Ovary (tissue), 9 donors: ENCODE measurements around the gene ARSD. TPM values are rescaled to one million over a fixed set of nuclear protein-coding genes. Genes with fewer than 3 reads are reported as not detected.

ENCODE experiments used
- DNase-seq, 5 donors: peaks; one replicate each; pipeline ENCODE4 v3.0.0-alpha.2; 2019 to 2020
- H3K27ac ChIP-seq, 2 donors: fragments of 200-600 bp; one replicate each; pipeline versions ENCODE4 v1.5.1 to v1.8.0; 2019 to 2022
- H3K27me3 ChIP-seq: fragments of 200-600 bp; one replicate; pipeline ENCODE4 v1.8.0; 2022
- H3K36me3 ChIP-seq: fragments of 200-600 bp; sonication (generic); one replicate; pipeline ENCODE4 v1.5.1; 2019
- H3K4me1 ChIP-seq: one replicate; pipeline ENCODE4 v1.8.1; 2013; ENCODE audit warnings: mild to moderate bottlenecking, moderate library complexity; ENCODE audit not compliant: insufficient read depth
- H3K4me3 ChIP-seq: fragments of 200-600 bp; sonication (generic); one replicate; pipeline ENCODE4 v1.5.1; 2017
- H3K9me3 ChIP-seq, 2 donors: fragments of 200-600 bp in 1 of 2; sonication (generic) in 1 of 2; one replicate each; pipeline versions ENCODE4 v1.5.1 to v1.8.1; 2013 to 2019; ENCODE audit warnings: mild to moderate bottlenecking in 1 of 2, moderate library complexity in 1 of 2
- CTCF ChIP-seq, 3 donors: fragments of 450-650 bp in 2 of 3; fragments of 200-600 bp in 1 of 3; IDR thresholded peaks; one replicate each; pipeline versions ENCODE4 v1.5.1 to v1.8.0; 2016 to 2022; ENCODE audit warnings: antibody characterized with exemption in 3 of 3, mild to moderate bottlenecking in 1 of 3
- EP300 ChIP-seq: sonication (generic); formaldehyde crosslinking; IDR thresholded peaks from one replicate; pipeline ENCODE4 v1.6.1; 2017; ENCODE audit warnings: antibody characterized with exemption
- POLR2A ChIP-seq: fragments of 450-650 bp; IDR thresholded peaks from one replicate; pipeline ENCODE4 v1.6.1; 2017; ENCODE audit warnings: antibody characterized with exemption, mild to moderate bottlenecking, moderate library complexity
- WGBS, 3 donors: extraction: QIAGEN DNeasy Blood & Tissue Kit in 1 of 3; methylation state at CpG; one replicate each; pipeline versions ENCODE4 v1.1.5 to v1.1.7; 2013 to 2017; 5-methylcytosine and 5-hydroxymethylcytosine counted together
- intact Hi-C, 4 donors: fragments of 100-400 bp; cut with DNase I; formaldehyde crosslinking; loops; one replicate each; pipeline versions ENCODE4 v1.11.0 to v1.15.1; 2022 to 2023
- polyA plus RNA-seq, 2 donors: library from polyadenylated mRNA; stranded (reverse); fragments of 200-250 nt in 1 of 2; fragments of 350-450 nt in 1 of 2; fragmentation: Illumina TruSeq in 1 of 2; extraction: RNeasy Lipid Tissue Mini Kit (QIAGEN cat#74804) in 1 of 2; gene quantifications; one replicate each; pipeline ENCODE4 v1.2.3, GENCODE V29; 2013 to 2014
- total RNA-seq, 7 donors: library from RNA; depleted of rRNA in 2 of 7; stranded (reverse); fragments of >200 nt in 2 of 7; fragmentation: NEBNext Ultra II Directional in 3 of 7; extraction: Animal tissue kit (Norgen Biotek cat#: 25700) in 3 of 7; gene quantifications; one replicate each; pipeline versions ENCODE4 v1.1.0 to v1.2.4, GENCODE V29; 2016 to 2023
- donor health status: DM: no; HTN: no; CAD: no; lungs with moderate emphysema.
- donor health status: DM: no; HTN: no; CAD: no.
- donor health status: Bipolar disorder and iron deficiency.
- donor health status: DM: yes; HTN: yes; CAD: no.
- donor health status: DM: no; HTN: no; CAD: no.
- donor health status: DM: yes; HTN: yes; CAD: no.

Gene ARSD
- total and polyA plus RNA-seq, 9 donors = 19.7 to 46.7 (median 41.4) TPM

GRCh38 chrX:2933125-2933900 is 4.2 kb upstream of the ARSD start:
- Histone ChIP-seq H3K27ac (no peak overlapping the region), H3K4me3 (no peak overlapping the region), H3K4me1 (no peaks in the 10 kb centered on the region), H3K27me3 (no peaks in the 10 kb centered on the region), H3K9me3 (peaks cover 0 to 3% of the 10 kb centered on the region in 2 donors), H3K36me3 (no peaks in the 10 kb centered on the region)
- no peak for DNase-seq
- no peak for TF ChIP-seq EP300
- no peak for TF ChIP-seq CTCF (IDR thresholded peaks at IDR 0.05)
- TF ChIP-seq POLR2A = no peak
- intact Hi-C loops = no loop called here
- 77 to 81% (median 77%) methylated on average over 19 of the region's 19 CpGs for WGBS, 3 donors

- Histone ChIP-seq H3K36me3 (no peaks in the 10 kb centered on the region), H3K27me3 (no peaks in the 10 kb centered on the region), H3K4me3 (no peak overlapping the region), H3K9me3 (peaks cover 0 to 3% of the 10 kb centered on the region in 2 donors), H3K4me1 (no peaks in the 10 kb centered on the region), H3K27ac (no peak overlapping the region)
- intact Hi-C loops = no loop called here
- TF ChIP-seq EP300 = no peak
- no peak for TF ChIP-seq CTCF (IDR thresholded peaks at IDR 0.05)
- DNase-seq = no peak
- 62 to 72% (median 67%) methylated on average over 4 of the region's 4 CpGs for WGBS, 3 donors
Measured at GRCh38 chrX:2931612-2932011, 2.5 kb upstream of the ARSD start.

GRCh38 chrX:2931155-2931554 is 2.0 kb upstream of the ARSD start:
- H3K27ac ChIP-seq = no peak overlapping the region
- intact Hi-C loops = no loop called here
- no peak for DNase-seq
- no peak for TF ChIP-seq EP300
- no peak for TF ChIP-seq CTCF (IDR thresholded peaks at IDR 0.05)
- H3K36me3 ChIP-seq = no peaks in the 10 kb centered on the region
- 78 to 90% (median 84%) methylated on average over 2 of the region's 2 CpGs for WGBS, 3 donors
- peaks cover 0 to 3% of the 10 kb centered on the region in 2 donors for H3K9me3 ChIP-seq
- no peaks in the 10 kb centered on the region for H3K27me3 ChIP-seq
- H3K4me3 ChIP-seq = no peak overlapping the region
- no peaks in the 10 kb centered on the region for H3K4me1 ChIP-seq

- 1 to 2% (median 1%) methylated on average over 19 to 27 of the region's 27 CpGs for WGBS, 3 donors
- H3K9me3 ChIP-seq = peaks cover 0 to 3% of the 10 kb centered on the region in 2 donors
- peak overlapping the region; percentile 77 for H3K4me3 ChIP-seq
- TF ChIP-seq POLR2A (no peak), CTCF (IDR thresholded peaks at IDR 0.05) (no peak), EP300 (no peak)
- H3K4me1 ChIP-seq = no peaks in the 10 kb centered on the region
- H3K27me3 ChIP-seq = no peaks in the 10 kb centered on the region
- intact Hi-C loops = no loop called here
- peak overlapping the region; percentile 96 for H3K27ac ChIP-seq
- DNase-seq = peak in 3 of 5 donors; percentile 70 to 80 (median 75)
- H3K36me3 ChIP-seq = no peaks in the 10 kb centered on the region
Measured at GRCh38 chrX:2928191-2928582, 952 bp downstream of the ARSD start.
